M059J (cell line): ENCODE results near the gene IGSF23. TPM values are rescaled to one million over a fixed set of nuclear protein-coding genes. Genes with fewer than 3 reads are reported as not detected.
"Not testable (repeated sequence)": the region's sequence is repeated elsewhere in the genome, so short reads cannot be mapped to it uniquely, and the experiment has no call there.

ENCODE experiments used
- DNase-seq: peaks from one replicate; pipeline ENCODE4 v3.0.0-alpha.2; 2012; ENCODE audit warnings: low read depth
- total RNA-seq: library from RNA; depleted of rRNA; stranded (reverse); fragments of >200 nt; shearing (Covaris generic); gene quantifications from 2 replicates; pipeline ENCODE4 v1.2.3, GENCODE V29; 2014

IGSF23 gene
- total RNA-seq, 1 experiment from 2014 or later = 0.22 TPM

GRCh38 chr19:44587963-44588770 is 25.2 kb upstream of the IGSF23 start:
- DNase-seq = peak; percentile 100

- DNase-seq = peak; percentile 83
These were observed 24.6 kb upstream of the IGSF23 start for GRCh38 chr19:44588771-44589112.

- DNase-seq = no peak
These were observed 22.9 kb upstream of the IGSF23 start for GRCh38 chr19:44590245-44591059.

- not testable (repeated sequence) for DNase-seq
These were observed 21.9 kb upstream of the IGSF23 start for GRCh38 chr19:44591340-44591993.

- peak; percentile 56 for DNase-seq
These were observed 20.9 kb upstream of the IGSF23 start for GRCh38 chr19:44592451-44592890.

GRCh38 chr19:44593294-44593693 is 20.1 kb upstream of the IGSF23 start:
- no peak for DNase-seq

GRCh38 chr19:44593866-44594266 is 19.5 kb upstream of the IGSF23 start:
- DNase-seq = not testable (repeated sequence)

GRCh38 chr19:44596428-44597130 is 16.8 kb upstream of the IGSF23 start:
- no peak for DNase-seq

GRCh38 chr19:44597131-44597491 is 16.3 kb upstream of the IGSF23 start:
- no peak for DNase-seq

- DNase-seq = no peak
These were observed 15.0 kb upstream of the IGSF23 start for GRCh38 chr19:44598355-44598754.

- DNase-seq = peak; percentile 42
These were observed 14.5 kb upstream of the IGSF23 start for GRCh38 chr19:44598880-44599279.

GRCh38 chr19:44600466-44600865 is 12.9 kb upstream of the IGSF23 start:
- no peak for DNase-seq

GRCh38 chr19:44602081-44602480 is 11.3 kb upstream of the IGSF23 start:
- DNase-seq = no peak

GRCh38 chr19:44603201-44603945 is 10.0 kb upstream of the IGSF23 start:
- peak; percentile 92 for DNase-seq

GRCh38 chr19:44604241-44604640 is 9.1 kb upstream of the IGSF23 start:
- no peak for DNase-seq

- DNase-seq = no peak
These were observed 7.8 kb upstream of the IGSF23 start for GRCh38 chr19:44605547-44605946.

- DNase-seq = peak; percentile 91
These were observed 6.3 kb upstream of the IGSF23 start for GRCh38 chr19:44607049-44607448.

GRCh38 chr19:44607917-44608316 is 5.4 kb upstream of the IGSF23 start:
- no peak for DNase-seq

GRCh38 chr19:44608391-44608821 is 5.0 kb upstream of the IGSF23 start:
- no peak for DNase-seq

- DNase-seq = no peak
These were observed 4.1 kb upstream of the IGSF23 start for GRCh38 chr19:44609219-44609618.

- peak; percentile 71 for DNase-seq
These were observed 2.9 kb upstream of the IGSF23 start for GRCh38 chr19:44610497-44610896.
